ENCODE data around the gene GIPC1. TPM values are rescaled to one million over a fixed set of nuclear protein-coding genes. Genes with fewer than 3 reads are reported as not detected.

GIPC1 gene
- total RNA-seq, 1 donor from 2014 or later: 107 TPM

DNA sequence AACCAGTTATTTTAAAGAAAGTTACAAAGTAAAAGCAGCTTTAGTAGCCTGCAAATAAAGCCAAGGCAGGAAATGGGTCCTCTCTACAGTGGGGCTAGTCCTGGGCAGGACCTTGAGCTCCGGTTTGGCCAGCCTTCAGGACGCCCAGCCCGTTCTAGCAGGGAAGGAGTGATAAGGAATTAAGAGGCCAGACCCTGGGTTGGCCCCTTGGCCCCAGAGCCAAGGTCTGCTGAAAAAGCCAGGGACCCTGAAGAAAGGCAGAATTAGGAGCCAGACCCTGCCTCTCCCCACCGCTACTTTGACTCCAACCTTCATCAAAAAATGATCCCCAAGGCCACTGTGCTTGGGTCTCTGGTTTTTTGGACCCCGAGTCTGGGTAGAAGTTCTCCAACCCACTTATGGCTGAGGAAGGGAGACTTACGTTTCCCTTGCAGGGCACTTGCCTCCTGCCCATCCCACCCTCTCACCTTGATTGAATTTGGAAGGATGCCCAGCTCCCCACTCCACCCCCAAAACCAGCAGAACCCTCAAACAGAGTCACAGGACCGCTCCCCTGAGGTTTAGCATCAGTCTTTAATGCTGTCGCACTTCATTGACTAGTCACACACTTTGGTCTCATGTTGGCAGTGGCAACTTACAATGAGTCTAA is 18.4 kb upstream of the GIPC1 start:
- DNase-seq (ENCODE audit: low spot score): no peak
- peak overlapping the region; percentile 1 for H3K27ac Mint-ChIP-seq (ENCODE audit: unreplicated experiment)
- H3K36me3 Mint-ChIP-seq (ENCODE audit: low read depth): peaks cover 22% of the 10 kb centered on the region
- peaks cover 47% of the 10 kb centered on the region for H3K4me1 Mint-ChIP-seq (ENCODE audit: low read depth)
- no peak overlapping the region for H3K4me3 Mint-ChIP-seq (ENCODE audit: unreplicated experiment)
- H3K9me3 Mint-ChIP-seq (ENCODE audit: low read depth): no peaks in the 10 kb centered on the region
- no peaks in the 10 kb centered on the region for H3K27me3 Mint-ChIP-seq (ENCODE audit: low read depth)
- TF ChIP-seq, protein P1, sequence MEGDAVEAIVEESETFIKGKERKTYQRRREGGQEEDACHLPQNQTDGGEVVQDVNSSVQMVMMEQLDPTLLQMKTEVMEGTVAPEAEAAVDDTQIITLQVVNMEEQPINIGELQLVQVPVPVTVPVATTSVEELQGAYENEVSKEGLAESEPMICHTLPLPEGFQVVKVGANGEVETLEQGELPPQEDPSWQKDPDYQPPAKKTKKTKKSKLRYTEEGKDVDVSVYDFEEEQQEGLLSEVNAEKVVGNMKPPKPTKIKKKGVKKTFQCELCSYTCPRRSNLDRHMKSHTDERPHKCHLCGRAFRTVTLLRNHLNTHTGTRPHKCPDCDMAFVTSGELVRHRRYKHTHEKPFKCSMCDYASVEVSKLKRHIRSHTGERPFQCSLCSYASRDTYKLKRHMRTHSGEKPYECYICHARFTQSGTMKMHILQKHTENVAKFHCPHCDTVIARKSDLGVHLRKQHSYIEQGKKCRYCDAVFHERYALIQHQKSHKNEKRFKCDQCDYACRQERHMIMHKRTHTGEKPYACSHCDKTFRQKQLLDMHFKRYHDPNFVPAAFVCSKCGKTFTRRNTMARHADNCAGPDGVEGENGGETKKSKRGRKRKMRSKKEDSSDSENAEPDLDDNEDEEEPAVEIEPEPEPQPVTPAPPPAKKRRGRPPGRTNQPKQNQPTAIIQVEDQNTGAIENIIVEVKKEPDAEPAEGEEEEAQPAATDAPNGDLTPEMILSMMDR (IDR thresholded peaks at IDR 0.05): no peak

DNA sequence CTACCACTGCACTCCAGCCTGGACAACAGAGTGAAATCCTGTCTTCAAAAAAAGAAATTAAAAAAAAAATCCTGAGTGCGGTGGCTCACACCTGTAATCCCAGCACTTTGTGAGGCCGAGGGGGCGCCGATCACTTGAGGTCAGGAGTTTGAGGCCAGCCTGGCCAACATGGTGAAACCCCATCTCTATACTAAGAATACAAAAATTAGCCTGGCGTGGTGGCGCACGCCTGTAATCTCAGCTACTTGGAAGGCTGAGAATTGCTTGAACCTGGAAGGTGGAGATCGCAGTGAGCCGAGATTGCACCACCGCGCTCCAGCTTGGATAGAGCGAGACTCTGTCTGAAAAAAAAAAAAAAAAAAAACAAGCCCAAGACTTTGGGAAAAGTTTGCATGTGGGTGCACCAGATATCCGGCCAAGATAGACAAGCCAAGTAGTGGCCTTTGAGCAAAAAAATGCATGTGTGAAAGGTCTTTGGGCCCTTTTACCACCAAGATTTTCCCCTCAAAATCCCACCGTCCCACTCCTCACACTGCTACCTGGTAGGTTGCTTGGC is 16.6 kb upstream of the GIPC1 start:
- Mint-ChIP-seq H3K9me3 (ENCODE audit: low read depth) (no peaks in the 10 kb centered on the region), H3K27ac (ENCODE audit: unreplicated experiment) (no peak overlapping the region), H3K4me1 (ENCODE audit: low read depth) (peaks cover 50% of the 10 kb centered on the region), H3K4me3 (ENCODE audit: unreplicated experiment) (no peak overlapping the region), H3K27me3 (ENCODE audit: low read depth) (no peaks in the 10 kb centered on the region), H3K36me3 (ENCODE audit: low read depth) (peaks cover 22% of the 10 kb centered on the region)
- TF ChIP-seq, protein P1 (IDR thresholded peaks at IDR 0.05): no peak
- DNase-seq (ENCODE audit: low spot score): no peak

- H3K27ac Mint-ChIP-seq (ENCODE audit: unreplicated experiment): peak overlapping the region; percentile 93
- peaks cover 51% of the 10 kb centered on the region for H3K4me1 Mint-ChIP-seq (ENCODE audit: low read depth)
- H3K4me3 Mint-ChIP-seq (ENCODE audit: unreplicated experiment): peak overlapping the region; percentile 41
- H3K9me3 Mint-ChIP-seq (ENCODE audit: low read depth): no peaks in the 10 kb centered on the region
- H3K27me3 Mint-ChIP-seq (ENCODE audit: low read depth): no peaks in the 10 kb centered on the region
- TF ChIP-seq, protein P1 (IDR thresholded peaks at IDR 0.05): no peak
- no peak for DNase-seq (ENCODE audit: low spot score)
- peaks cover 16% of the 10 kb centered on the region for H3K36me3 Mint-ChIP-seq (ENCODE audit: low read depth)
Observed at GRCh38 chr19:14511229-14511593, 15.3 kb upstream of the GIPC1 start.

DNA sequence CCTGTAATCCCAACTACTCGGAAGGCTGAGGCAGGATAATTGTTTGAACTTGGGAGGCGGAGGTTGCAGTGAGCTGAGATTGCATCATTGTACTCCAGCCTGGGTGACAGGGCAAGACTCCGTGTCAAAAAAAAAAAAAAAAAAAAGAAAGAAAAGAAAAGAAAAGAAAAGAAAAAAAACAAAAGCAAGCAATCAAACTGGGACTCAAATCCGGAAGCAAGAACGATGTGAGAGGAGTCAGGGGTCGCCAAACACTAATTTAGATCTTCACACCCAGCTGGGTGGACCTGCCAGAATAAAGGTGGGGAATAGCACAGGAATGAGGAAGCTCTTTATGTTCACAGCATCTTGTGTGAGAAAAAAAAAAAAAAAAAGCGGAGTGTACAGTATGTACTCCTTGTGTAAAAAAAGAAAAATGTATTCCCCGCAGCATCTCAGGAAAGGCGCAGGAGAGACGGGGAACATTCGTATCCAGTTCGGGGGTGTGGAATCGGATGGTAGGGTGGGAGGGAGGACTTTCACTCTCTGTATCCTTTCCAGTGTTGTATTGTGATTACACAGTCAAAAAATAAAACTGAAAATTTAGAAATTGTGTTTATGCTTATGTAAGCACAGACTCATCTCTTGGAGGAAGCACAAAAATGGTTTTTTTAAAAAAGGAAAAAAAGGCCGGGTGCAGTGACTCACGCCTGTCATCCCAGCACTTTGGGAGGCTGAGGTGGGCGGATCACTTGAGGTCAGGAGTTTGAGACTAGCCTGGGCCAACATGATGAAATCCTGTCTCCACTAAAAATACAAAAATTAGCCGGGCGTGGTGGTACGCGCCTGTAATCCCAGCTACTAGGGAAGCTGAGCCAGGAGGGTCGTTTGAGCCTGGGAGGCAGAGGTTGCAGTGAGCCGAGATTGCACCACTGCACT is 14.6 kb upstream of the GIPC1 start:
- no peaks in the 10 kb centered on the region for H3K27me3 Mint-ChIP-seq (ENCODE audit: low read depth)
- H3K36me3 Mint-ChIP-seq (ENCODE audit: low read depth): peaks cover 10% of the 10 kb centered on the region
- no peaks in the 10 kb centered on the region for H3K9me3 Mint-ChIP-seq (ENCODE audit: low read depth)
- peak overlapping the region; percentile 93 for H3K27ac Mint-ChIP-seq (ENCODE audit: unreplicated experiment)
- H3K4me1 Mint-ChIP-seq (ENCODE audit: low read depth): peaks cover 51% of the 10 kb centered on the region
- peak overlapping the region; percentile 41 for H3K4me3 Mint-ChIP-seq (ENCODE audit: unreplicated experiment)
- TF ChIP-seq, protein P1 (IDR thresholded peaks at IDR 0.05): no peak
- DNase-seq (ENCODE audit: low spot score): no peak

Data from chondrocyte (in vitro differentiated cells).